HepG2 (cell line): ENCODE data around the gene KCNJ4. TPM values are rescaled to one million over a fixed set of nuclear protein-coding genes. Genes with fewer than 3 reads are reported as not detected.

Experiments used
- CCAR2 ChIP-seq: fragments of 200-400 bp; formaldehyde crosslinking; optimal IDR thresholded peaks from 2 replicates; pipeline ENCODE3; 2018; ENCODE audit warnings: low read depth, mild to moderate bottlenecking, low read length, moderate library complexity
- ELF1 ChIP-seq: sonication (generic); formaldehyde crosslinking; IDR thresholded peaks from 2 replicates; pipeline ENCODE4 v1.4.0; 2020; ENCODE audit warnings: missing genetic modification reagents
- PAX8 ChIP-seq: sonication (generic); formaldehyde crosslinking; IDR thresholded peaks from 2 replicates; pipeline ENCODE4 v1.8.0; 2022; ENCODE audit warnings: mild to moderate bottlenecking, missing genetic modification reagents, borderline replicate concordance
- RARG ChIP-seq: sonication (generic); formaldehyde crosslinking; IDR thresholded peaks from 2 replicates; pipeline ENCODE4 v1.4.0; 2020; ENCODE audit warnings: low read depth, mild to moderate bottlenecking, missing genetic modification reagents
- TCF7L2 ChIP-seq: IDR thresholded peaks from 2 replicates; pipeline ENCODE4 v1.6.1; 2011; ENCODE audit warnings: mild to moderate bottlenecking, low read depth, low read length, moderate library complexity
- ZBTB43 ChIP-seq: sonication (generic); formaldehyde crosslinking; conservative IDR thresholded peaks from 2 replicates; pipeline ENCODE4 v1.4.0; 2020; ENCODE audit warnings: missing genetic modification reagents
- ZBTB7B ChIP-seq: sonication (generic); formaldehyde crosslinking; IDR thresholded peaks from 2 replicates; pipeline ENCODE4 v1.4.0; 2020; ENCODE audit warnings: missing genetic modification reagents
- ZNF20 ChIP-seq: sonication (generic); formaldehyde crosslinking; IDR thresholded peaks from 2 replicates; pipeline ENCODE4 v1.4.0; 2020; ENCODE audit warnings: mild to moderate bottlenecking, moderate library complexity, missing genetic modification reagents
- ZNF296 ChIP-seq: sonication (generic); formaldehyde crosslinking; conservative IDR thresholded peaks from 2 replicates; pipeline ENCODE4 v1.5.0; 2020; ENCODE audit warnings: mild to moderate bottlenecking, missing genetic modification reagents
- ZNF512 ChIP-seq: sonication (generic); formaldehyde crosslinking; IDR thresholded peaks from 2 replicates; pipeline ENCODE4 v1.4.0; 2020; ENCODE audit warnings: mild to moderate bottlenecking, missing genetic modification reagents
- ZNF629 ChIP-seq: sonication (generic); formaldehyde crosslinking; conservative IDR thresholded peaks from 2 replicates; pipeline ENCODE4 v1.5.0; 2020; ENCODE audit warnings: missing genetic modification reagents
- polyA plus RNA-seq, 8 experiments: library from polyadenylated mRNA; depleted of rRNA in 3 of 8; stranded (reverse) in 7 of 8; unstranded in 1 of 8; fragments of >200 nt; fragmentation: Illumina TruSeq in 4 of 8; extraction: Trizol in 4 of 8; gene quantifications; 2 replicates each; pipeline versions ENCODE4 v1.2.1 to v1.2.3, GENCODE V29; 2011 to 2016; ENCODE audit warnings: low read depth in 4 of 8, missing spikeins in 1 of 8, mixed read lengths in 1 of 8; ENCODE audit not compliant: insufficient read depth in 1 of 8
- total RNA-seq, 5 experiments: library from RNA; depleted of rRNA; stranded (reverse); fragments of >200 nt; fragmentation: Illumina TruSeq; extraction: Trizol; gene quantifications; 2 replicates each; pipeline ENCODE4 v1.2.3, GENCODE V29; 2016; ENCODE audit warnings: low read depth in 1 of 5
- TF ChIP-seq, protein P1 (sequence below): sonication (generic); formaldehyde crosslinking; IDR thresholded peaks from 2 replicates; pipeline ENCODE4 v1.4.0; 2020; ENCODE audit warnings: missing genetic modification reagents
- TF ChIP-seq, protein P2 (sequence below): IDR thresholded peaks from 2 replicates; pipeline ENCODE4 v1.6.1; 2016; ENCODE audit warnings: mild to moderate bottlenecking
- TF ChIP-seq, protein P3 (sequence below): sonication (generic); formaldehyde crosslinking; IDR thresholded peaks from 2 replicates; pipeline ENCODE4 v1.8.0; 2022; ENCODE audit warnings: missing genetic modification reagents, mild to moderate bottlenecking, moderate library complexity, borderline replicate concordance

The KCNJ4 gene
- total and polyA plus RNA-seq, 2 of the 13 experiments (the other 11 are each of a cell fraction or from before 2014, with no cell fraction given): not detected

DNA sequence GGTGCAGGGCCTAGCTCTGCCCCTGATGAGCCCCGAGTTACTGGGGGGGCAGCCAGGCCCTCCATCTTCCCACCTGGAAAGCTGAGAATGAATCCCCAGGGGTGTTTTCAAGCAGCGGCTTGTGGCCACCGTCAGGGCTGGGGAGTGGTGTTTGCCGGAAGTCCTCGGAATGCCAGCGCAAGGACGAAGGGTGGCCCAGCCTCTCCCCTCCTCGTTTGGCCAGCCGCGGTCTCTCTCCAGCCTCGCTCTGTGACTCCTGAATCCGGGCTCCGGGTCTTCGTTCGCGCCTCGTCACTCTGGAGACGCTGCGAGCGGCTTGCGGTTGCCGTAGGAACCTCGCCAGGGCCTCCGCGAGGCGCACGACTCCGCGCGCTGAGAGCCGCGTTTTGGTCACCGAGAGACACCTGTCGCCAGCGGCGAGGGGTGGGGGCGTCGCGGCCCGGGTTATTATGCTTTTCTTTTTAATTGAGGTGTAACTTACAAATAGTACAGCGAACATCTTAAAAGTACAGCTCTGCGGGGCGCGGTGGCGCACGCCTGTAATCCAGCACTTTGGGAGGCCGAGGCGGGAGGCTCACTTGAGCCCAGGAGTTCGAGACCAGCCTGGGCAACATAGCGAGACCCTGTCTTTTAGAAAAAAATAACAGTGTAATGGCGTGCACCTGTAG is 6.5 kb upstream of the KCNJ4 start (continued):
- TF ChIP-seq TCF7L2 (no peak), ZBTB7B (CRISPR knock-in tag) (peak; percentile 53; the same call in 1 of the 2 replicates), ZNF296 (no peak), RARG (CRISPR knock-in tag) (no peak), ELF1 (peak; percentile 57; the same call in 1 of the 2 replicates), ZNF20 (CRISPR knock-in tag) (no peak), ZBTB43 (CRISPR knock-in tag) (no peak; the same call in 1 of the 2 replicates), PAX8 (CRISPR knock-in tag) (no peak), CCAR2 (no peak), ZNF512 (CRISPR knock-in tag) (no peak), ZNF629 (CRISPR knock-in tag) (peak; percentile 30; the same call in 1 of the 2 replicates)
- TF ChIP-seq, protein P1, sequence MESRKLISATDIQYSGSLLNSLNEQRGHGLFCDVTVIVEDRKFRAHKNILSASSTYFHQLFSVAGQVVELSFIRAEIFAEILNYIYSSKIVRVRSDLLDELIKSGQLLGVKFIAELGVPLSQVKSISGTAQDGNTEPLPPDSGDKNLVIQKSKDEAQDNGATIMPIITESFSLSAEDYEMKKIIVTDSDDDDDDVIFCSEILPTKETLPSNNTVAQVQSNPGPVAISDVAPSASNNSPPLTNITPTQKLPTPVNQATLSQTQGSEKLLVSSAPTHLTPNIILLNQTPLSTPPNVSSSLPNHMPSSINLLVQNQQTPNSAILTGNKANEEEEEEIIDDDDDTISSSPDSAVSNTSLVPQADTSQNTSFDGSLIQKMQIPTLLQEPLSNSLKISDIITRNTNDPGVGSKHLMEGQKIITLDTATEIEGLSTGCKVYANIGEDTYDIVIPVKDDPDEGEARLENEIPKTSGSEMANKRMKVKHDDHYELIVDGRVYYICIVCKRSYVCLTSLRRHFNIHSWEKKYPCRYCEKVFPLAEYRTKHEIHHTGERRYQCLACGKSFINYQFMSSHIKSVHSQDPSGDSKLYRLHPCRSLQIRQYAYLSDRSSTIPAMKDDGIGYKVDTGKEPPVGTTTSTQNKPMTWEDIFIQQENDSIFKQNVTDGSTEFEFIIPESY (CRISPR knock-in tag): 0 out of 2 replicates have a peak, but pooled peaks have one; percentile 5
- TF ChIP-seq, protein P2, sequence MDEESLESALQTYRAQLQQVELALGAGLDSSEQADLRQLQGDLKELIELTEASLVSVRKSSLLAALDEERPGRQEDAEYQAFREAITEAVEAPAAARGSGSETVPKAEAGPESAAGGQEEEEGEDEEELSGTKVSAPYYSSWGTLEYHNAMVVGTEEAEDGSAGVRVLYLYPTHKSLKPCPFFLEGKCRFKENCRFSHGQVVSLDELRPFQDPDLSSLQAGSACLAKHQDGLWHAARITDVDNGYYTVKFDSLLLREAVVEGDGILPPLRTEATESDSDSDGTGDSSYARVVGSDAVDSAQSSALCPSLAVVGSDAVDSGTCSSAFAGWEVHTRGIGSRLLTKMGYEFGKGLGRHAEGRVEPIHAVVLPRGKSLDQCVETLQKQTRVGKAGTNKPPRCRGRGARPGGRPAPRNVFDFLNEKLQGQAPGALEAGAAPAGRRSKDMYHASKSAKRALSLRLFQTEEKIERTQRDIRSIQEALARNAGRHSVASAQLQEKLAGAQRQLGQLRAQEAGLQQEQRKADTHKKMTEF (CRISPR knock-in tag): peak; percentile 69
- TF ChIP-seq, protein P3, sequence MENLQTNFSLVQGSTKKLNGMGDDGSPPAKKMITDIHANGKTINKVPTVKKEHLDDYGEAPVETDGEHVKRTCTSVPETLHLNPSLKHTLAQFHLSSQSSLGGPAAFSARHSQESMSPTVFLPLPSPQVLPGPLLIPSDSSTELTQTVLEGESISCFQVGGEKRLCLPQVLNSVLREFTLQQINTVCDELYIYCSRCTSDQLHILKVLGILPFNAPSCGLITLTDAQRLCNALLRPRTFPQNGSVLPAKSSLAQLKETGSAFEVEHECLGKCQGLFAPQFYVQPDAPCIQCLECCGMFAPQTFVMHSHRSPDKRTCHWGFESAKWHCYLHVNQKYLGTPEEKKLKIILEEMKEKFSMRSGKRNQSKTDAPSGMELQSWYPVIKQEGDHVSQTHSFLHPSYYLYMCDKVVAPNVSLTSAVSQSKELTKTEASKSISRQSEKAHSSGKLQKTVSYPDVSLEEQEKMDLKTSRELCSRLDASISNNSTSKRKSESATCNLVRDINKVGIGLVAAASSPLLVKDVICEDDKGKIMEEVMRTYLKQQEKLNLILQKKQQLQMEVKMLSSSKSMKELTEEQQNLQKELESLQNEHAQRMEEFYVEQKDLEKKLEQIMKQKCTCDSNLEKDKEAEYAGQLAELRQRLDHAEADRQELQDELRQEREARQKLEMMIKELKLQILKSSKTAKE (CRISPR knock-in tag): no peak
